HK-2 (cell line): ENCODE results near the gene EML5.
A peak's percentile ranks its signal among the peaks of the same experiment; 100 is the strongest.

Experiments used
- DNase-seq: peaks from one replicate; pipeline ENCODE4 v3.0.0-alpha.2; 2018; ENCODE audit not compliant: unreplicated experiment

EML5 gene

GRCh38 chr14:88616697-88617096, 176.1 kb downstream of the EML5 start:
- no peak for DNase-seq

- DNase-seq = no peak
Observed at GRCh38 chr14:88614218-88614907, 178.4 kb downstream of the EML5 start.

- DNase-seq = peak; percentile 12
Observed at GRCh38 chr14:88613552-88614010, 179.2 kb downstream of the EML5 start.

GRCh38 chr14:88612981-88613380, 179.8 kb downstream of the EML5 start:
- no peak for DNase-seq

GRCh38 chr14:88611878-88612277, 180.9 kb downstream of the EML5 start:
- no peak for DNase-seq

- DNase-seq = no peak
Observed at GRCh38 chr14:88607829-88608228, 184.9 kb downstream of the EML5 start.

- DNase-seq = no peak
Observed at GRCh38 chr14:88605594-88605993, 187.2 kb downstream of the EML5 start.

- no peak for DNase-seq
Observed at GRCh38 chr14:88604212-88604611, 188.5 kb downstream of the EML5 start.

- DNase-seq = no peak
Observed at GRCh38 chr14:88599761-88600439, 192.9 kb downstream of the EML5 start.

GRCh38 chr14:88599326-88599725, 193.4 kb downstream of the EML5 start:
- no peak for DNase-seq

GRCh38 chr14:88598097-88598675, 194.6 kb downstream of the EML5 start:
- DNase-seq = no peak

- no peak for DNase-seq
Observed at GRCh38 chr14:88597601-88598000, 195.2 kb downstream of the EML5 start.

GRCh38 chr14:88597038-88597437, 195.7 kb downstream of the EML5 start:
- no peak for DNase-seq

GRCh38 chr14:88592031-88592430, 200.7 kb downstream of the EML5 start:
- DNase-seq = no peak

GRCh38 chr14:88590173-88590572, 202.6 kb downstream of the EML5 start:
- no peak for DNase-seq

- DNase-seq = no peak
Observed at GRCh38 chr14:88588081-88588480, 204.7 kb downstream of the EML5 start.

- DNase-seq = no peak
Observed at GRCh38 chr14:88584451-88584850, 208.3 kb downstream of the EML5 start.

GRCh38 chr14:88576222-88576621, 216.5 kb downstream of the EML5 start:
- DNase-seq = no peak

GRCh38 chr14:88572117-88572516, 220.6 kb downstream of the EML5 start:
- DNase-seq = no peak

GRCh38 chr14:88568196-88568595, 224.6 kb downstream of the EML5 start:
- DNase-seq = no peak

GRCh38 chr14:88565427-88565826, 227.3 kb downstream of the EML5 start:
- DNase-seq = no peak

GRCh38 chr14:88563845-88564244, 228.9 kb downstream of the EML5 start:
- no peak for DNase-seq
